PC-3 (cell line): ENCODE results near the gene RIOX2. TPM values are rescaled to one million over a fixed set of nuclear protein-coding genes. Genes with fewer than 3 reads are reported as not detected.

ENCODE experiments used
- ATAC-seq: fragments of 200-7000 bp; cut with Tn5 transposase; 2 replicates; pipeline ENCODE4 v1.9.1; 2020; ENCODE audit warnings: mild to moderate bottlenecking, moderate library complexity
- BruUV-seq: library from RNA; stranded (reverse); fragments of 400-500 nt; replicated peaks from 2 replicates; lab custom pipeline; 2021; lab: Mats Ljungman, UMichigan
- CTCF ChIA-PET: fragments of 300-600 bp; sonication (Branson Sonifier 250); formaldehyde crosslinking; loops from one replicate; lab custom pipeline; 2022; ENCODE audit warnings: antibody characterized with exemption; lab: Charles Lee
- POLR2A ChIA-PET: fragments of 300-600 bp; sonication (Branson Sonifier 250); formaldehyde crosslinking; loops from one replicate; lab custom pipeline; 2022; ENCODE audit warnings: antibody characterized with exemption; ENCODE audit not compliant: unreplicated experiment; lab: Charles Lee
- DNase-seq: peaks from one replicate; pipeline ENCODE4 v3.0.0-alpha.2; 2015
- H2AFZ ChIP-seq: fragments of 300-600 bp; sonication (generic); 2 replicates; pipeline ENCODE4 v1.6.0; 2016; ENCODE audit warnings: antibody characterized with exemption, low read length
- H3F3A ChIP-seq: fragments of 300-600 bp; sonication (generic); one replicate; pipeline ENCODE4 v1.6.0; 2017; ENCODE audit warnings: antibody characterized with exemption, low read length, control low read depth, mild to moderate bottlenecking; ENCODE audit not compliant: unreplicated experiment
- H3K27ac ChIP-seq: fragments of 300-600 bp; sonication (generic); 2 replicates; pipeline ENCODE4 v1.5.1; 2016; ENCODE audit warnings: mild to moderate bottlenecking, low read length
- H3K27me3 ChIP-seq: fragments of 300-600 bp; sonication (generic); 2 replicates; pipeline ENCODE4 v1.6.1; 2016; ENCODE audit warnings: low read length, mixed read lengths
- H3K36me3 ChIP-seq: fragments of 300-600 bp; sonication (generic); 2 replicates; pipeline ENCODE4 v1.6.1; 2016; ENCODE audit warnings: low read depth, mixed run types, low read length, mixed read lengths
- H3K4me1 ChIP-seq: fragments of 300-600 bp; sonication (generic); 2 replicates; pipeline ENCODE4 v1.5.1; 2016; ENCODE audit warnings: low read length; ENCODE audit not compliant: insufficient read depth
- H3K4me2 ChIP-seq: fragments of 300-600 bp; sonication (generic); 2 replicates; pipeline ENCODE4 v1.6.0; 2016; ENCODE audit warnings: low read length
- H3K4me3 ChIP-seq: fragments of 300-600 bp; sonication (generic); 2 replicates; pipeline ENCODE4 v1.5.1; 2016; ENCODE audit warnings: mild to moderate bottlenecking, low read length, mixed read lengths
- H3K79me2 ChIP-seq: fragments of 300-600 bp; sonication (generic); 2 replicates; pipeline ENCODE4 v1.6.1; 2017; ENCODE audit warnings: low read length, mixed read lengths
- H3K9ac ChIP-seq: fragments of 300-600 bp; sonication (generic); 2 replicates; pipeline ENCODE4 v1.6.0; 2016; ENCODE audit warnings: mild to moderate bottlenecking, low read length
- H3K9me2 ChIP-seq: fragments of 300-600 bp; sonication (generic); replicated peaks from 2 replicates; pipeline ENCODE4 v1.6.1; 2016; ENCODE audit warnings: mixed run types, low read length, mixed read lengths
- H3K9me3 ChIP-seq: fragments of 300-600 bp; sonication (generic); 2 replicates; pipeline ENCODE4 v1.6.1; 2016; ENCODE audit warnings: low read length, mixed read lengths
- H4K20me1 ChIP-seq: fragments of 300-600 bp; sonication (generic); 2 replicates; pipeline ENCODE4 v1.6.1; 2016; ENCODE audit warnings: low read length, mixed read lengths
- CTCF ChIP-seq: fragments of 300-600 bp; sonication (generic); conservative IDR thresholded peaks from 2 replicates; pipeline ENCODE4 v1.5.1; 2017; ENCODE audit warnings: antibody characterized with exemption, low read depth, mild to moderate bottlenecking, low read length
- EZH2 ChIP-seq: fragments of 300-600 bp; sonication (generic); IDR thresholded peaks from one replicate; pipeline ENCODE4 v1.6.1; 2017; ENCODE audit warnings: antibody characterized with exemption, mild to moderate bottlenecking, low read length; ENCODE audit not compliant: unreplicated experiment
- EZH2phosphoT487 ChIP-seq: fragments of 300-600 bp; sonication (generic); IDR thresholded peaks from 2 replicates; pipeline ENCODE4 v1.6.1; 2018; ENCODE audit warnings: mild to moderate bottlenecking, antibody characterized with exemption, low read length, borderline replicate concordance
- intact Hi-C: fragments of 100-400 bp; cut with micrococcal nuclease; formaldehyde crosslinking; loops from 2 replicates; pipeline ENCODE4 v1.9.0; 2023
- total RNA-seq: library from RNA; depleted of rRNA; stranded (reverse); fragments of >200 nt; gene quantifications from 2 replicates; pipeline ENCODE4 v1.2.3, GENCODE V29; 2014

Gene RIOX2
- total RNA-seq, 1 experiment from 2014 or later = 46.4 TPM

- H3K9ac ChIP-seq = no peak overlapping the region
- H3K27ac ChIP-seq = peak overlapping the region; percentile 36; the same call in 1 of the 2 replicates
- no peak overlapping the region for H3K4me3 ChIP-seq
- ATAC-seq = no peak
- BruUV-seq = no TSS peak
- ChIA-PET POLR2A (no interaction called here), CTCF (no interaction called here)
- H3K9me2 ChIP-seq = no peaks in the 10 kb centered on the region
- peak; percentile 25 for DNase-seq
- peaks cover 48% of the 10 kb centered on the region for H3K36me3 ChIP-seq
- no peaks in the 10 kb centered on the region for H3F3A ChIP-seq
- peaks cover 13% of the 10 kb centered on the region for H3K4me1 ChIP-seq
- no peak for TF ChIP-seq EZH2
- TF ChIP-seq CTCF = no peak
- TF ChIP-seq EZH2phosphoT487 = no peak
- H4K20me1 ChIP-seq = no peaks in the 10 kb centered on the region
- no peak overlapping the region for H2AFZ ChIP-seq
- H3K79me2 ChIP-seq = no peaks in the 10 kb centered on the region
- H3K27me3 ChIP-seq = no peaks in the 10 kb centered on the region
- H3K9me3 ChIP-seq = no peaks in the 10 kb centered on the region
- peak overlapping the region; percentile 37; the same call in 1 of the 2 replicates for H3K4me2 ChIP-seq
- intact Hi-C loops = no loop called here
These were observed 20.0 kb downstream of the RIOX2 start for GRCh38 chr3:97952280-97952679.

- H3K79me2 ChIP-seq = no peaks in the 10 kb centered on the region
- H4K20me1 ChIP-seq = no peaks in the 10 kb centered on the region
- H3K9me3 ChIP-seq = no peaks in the 10 kb centered on the region
- no peak overlapping the region for H2AFZ ChIP-seq
- TF ChIP-seq EZH2phosphoT487 = no peak
- TF ChIP-seq CTCF = no peak
- no peak for TF ChIP-seq EZH2
- CTCF ChIA-PET = no interaction called here
- BruUV-seq = no TSS peak
- H3K27me3 ChIP-seq = no peaks in the 10 kb centered on the region
- no peaks in the 10 kb centered on the region for H3K9me2 ChIP-seq
- H3K4me2 ChIP-seq = no peak overlapping the region
- no peak for DNase-seq
- no peak overlapping the region for H3K4me3 ChIP-seq
- POLR2A ChIA-PET = no interaction called here
- H3K36me3 ChIP-seq = peaks cover 58% of the 10 kb centered on the region
- intact Hi-C loops = no loop called here
- no peak for ATAC-seq
- peaks cover 13% of the 10 kb centered on the region for H3K4me1 ChIP-seq
- H3F3A ChIP-seq = no peaks in the 10 kb centered on the region
- no peak overlapping the region for H3K27ac ChIP-seq
- no peak overlapping the region for H3K9ac ChIP-seq
These were observed 21.9 kb downstream of the RIOX2 start for GRCh38 chr3:97950360-97950759.

- Histone ChIP-seq H3K36me3 (peaks cover 64% of the 10 kb centered on the region), H3K9me2 (no peaks in the 10 kb centered on the region), H3K4me3 (no peak overlapping the region), H3K79me2 (no peaks in the 10 kb centered on the region), H3K9ac (no peak overlapping the region), H3K27me3 (no peaks in the 10 kb centered on the region), H4K20me1 (no peaks in the 10 kb centered on the region), H3K4me1 (peaks cover 13% of the 10 kb centered on the region), H3K27ac (no peak overlapping the region), H3F3A (no peaks in the 10 kb centered on the region), H3K4me2 (no peak overlapping the region), H2AFZ (no peak overlapping the region), H3K9me3 (no peaks in the 10 kb centered on the region)
- ATAC-seq (no peak), DNase-seq (no peak)
- TF ChIP-seq CTCF = no peak
- TF ChIP-seq EZH2 = no peak
- TF ChIP-seq EZH2phosphoT487 = no peak
- intact Hi-C loops = no loop called here
- CTCF ChIA-PET = no interaction called here
- POLR2A ChIA-PET = no interaction called here
- no TSS peak for BruUV-seq
These were observed 22.5 kb downstream of the RIOX2 start for GRCh38 chr3:97949743-97950142.
